H1 (cell line): ENCODE data around the gene KIAA0040.

Experiments
- BRCA1 ChIP-seq: IDR thresholded peaks from 2 replicates; pipeline ENCODE4 v1.6.1; 2012; ENCODE audit warnings: low read depth, low read length, improper control_type of control experiment
- EZH2 ChIP-seq: fragments of 200-600 bp; sonication (generic); IDR thresholded peaks from 2 replicates; pipeline ENCODE4 v1.7.1; 2012; ENCODE audit warnings: low read depth, mild to moderate bottlenecking, moderate library complexity, low read length, inconsistent platforms; ENCODE audit not compliant: severe bottlenecking
- SIN3A ChIP-seq, 2 experiments: IDR thresholded peaks in 1 of 2; conservative IDR thresholded peaks in 1 of 2; 2 replicates each; pipeline ENCODE4 v1.6.1; 2011 to 2012; ENCODE audit warnings: low read length in 2 of 2, improper control_type of control experiment in 1 of 2, low read depth in 1 of 2, mild to moderate bottlenecking in 1 of 2
- TEAD4 ChIP-seq: IDR thresholded peaks from 2 replicates; pipeline ENCODE4 v1.6.1; 2012; ENCODE audit warnings: low read depth, low read length, inconsistent platforms, mixed read lengths
- YY1 ChIP-seq: IDR thresholded peaks from 2 replicates; pipeline ENCODE4 v1.6.1; 2011; ENCODE audit warnings: low read depth, mild to moderate bottlenecking, low read length
- TF ChIP-seq, protein P1 (sequence below), 3 experiments: IDR thresholded peaks; 1 replicate in 2 of 3; 2 replicates in 1 of 3; pipeline versions ENCODE4 v1.5.1 to v1.6.1; 2011; ENCODE audit warnings: low read length in 3 of 3, mild to moderate bottlenecking in 3 of 3, inconsistent platforms in 2 of 3, low read depth in 1 of 3, moderate library complexity in 1 of 3; ENCODE audit not compliant: insufficient read depth in 1 of 3; ENCODE audit errors: control extremely low read depth in 1 of 3

DNA sequence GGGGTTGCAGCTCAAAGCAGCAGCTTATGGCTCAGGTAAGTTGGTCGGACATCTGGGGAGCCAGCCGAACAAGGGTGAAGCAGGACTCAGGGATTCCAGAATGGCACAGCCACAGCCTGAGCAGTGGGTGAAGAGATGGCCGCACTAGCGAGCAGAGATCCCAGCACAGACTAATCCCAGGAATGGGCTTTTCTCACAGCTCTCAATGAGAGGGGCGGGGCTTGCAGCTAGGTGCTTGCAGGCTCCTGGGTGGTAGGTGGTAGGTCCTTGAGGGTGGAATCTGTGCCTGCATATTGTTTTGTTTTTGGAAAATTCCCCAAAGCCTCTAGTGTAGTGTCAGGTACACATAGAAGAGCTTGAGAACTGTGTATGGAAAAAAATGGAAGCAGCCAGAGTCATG, 9.0 kb downstream of the KIAA0040 start:
- no peak for TF ChIP-seq TEAD4
- no peak for TF ChIP-seq EZH2
- TF ChIP-seq BRCA1 = no peak
- TF ChIP-seq, protein P1, sequence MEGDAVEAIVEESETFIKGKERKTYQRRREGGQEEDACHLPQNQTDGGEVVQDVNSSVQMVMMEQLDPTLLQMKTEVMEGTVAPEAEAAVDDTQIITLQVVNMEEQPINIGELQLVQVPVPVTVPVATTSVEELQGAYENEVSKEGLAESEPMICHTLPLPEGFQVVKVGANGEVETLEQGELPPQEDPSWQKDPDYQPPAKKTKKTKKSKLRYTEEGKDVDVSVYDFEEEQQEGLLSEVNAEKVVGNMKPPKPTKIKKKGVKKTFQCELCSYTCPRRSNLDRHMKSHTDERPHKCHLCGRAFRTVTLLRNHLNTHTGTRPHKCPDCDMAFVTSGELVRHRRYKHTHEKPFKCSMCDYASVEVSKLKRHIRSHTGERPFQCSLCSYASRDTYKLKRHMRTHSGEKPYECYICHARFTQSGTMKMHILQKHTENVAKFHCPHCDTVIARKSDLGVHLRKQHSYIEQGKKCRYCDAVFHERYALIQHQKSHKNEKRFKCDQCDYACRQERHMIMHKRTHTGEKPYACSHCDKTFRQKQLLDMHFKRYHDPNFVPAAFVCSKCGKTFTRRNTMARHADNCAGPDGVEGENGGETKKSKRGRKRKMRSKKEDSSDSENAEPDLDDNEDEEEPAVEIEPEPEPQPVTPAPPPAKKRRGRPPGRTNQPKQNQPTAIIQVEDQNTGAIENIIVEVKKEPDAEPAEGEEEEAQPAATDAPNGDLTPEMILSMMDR (IDR thresholded peaks at IDR 0.05; ENCODE audit: control extremely low read depth in 1 of 3, insufficient read depth in 1 of 3, low read depth in 1 of 3, low read length in 3 of 3) = no peak
- TF ChIP-seq YY1 = no peak
- TF ChIP-seq SIN3A (conservative IDR thresholded peaks at IDR 0.05 in 1 of 2, IDR thresholded peaks at IDR 0.05 in 1 of 2; ENCODE audit: low read depth in 1 of 2, low read length in 2 of 2) = no peak
